DMS114 treated with DMSO at 0.1 percent for 48 hours (cell line): ENCODE data around the gene RNF141.

ENCODE experiments used
- DNase-seq: peaks from one replicate; lab custom pipeline; 2025; ENCODE audit not compliant: unreplicated experiment; lab: John Stamatoyannopoulos, UW

Gene RNF141

GRCh38 chr11:10483174-10483573 is 57.8 kb downstream of the RNF141 start:
- DNase-seq: no peak

GRCh38 chr11:10481560-10482349 is 59.2 kb downstream of the RNF141 start:
- no peak for DNase-seq

DNA sequence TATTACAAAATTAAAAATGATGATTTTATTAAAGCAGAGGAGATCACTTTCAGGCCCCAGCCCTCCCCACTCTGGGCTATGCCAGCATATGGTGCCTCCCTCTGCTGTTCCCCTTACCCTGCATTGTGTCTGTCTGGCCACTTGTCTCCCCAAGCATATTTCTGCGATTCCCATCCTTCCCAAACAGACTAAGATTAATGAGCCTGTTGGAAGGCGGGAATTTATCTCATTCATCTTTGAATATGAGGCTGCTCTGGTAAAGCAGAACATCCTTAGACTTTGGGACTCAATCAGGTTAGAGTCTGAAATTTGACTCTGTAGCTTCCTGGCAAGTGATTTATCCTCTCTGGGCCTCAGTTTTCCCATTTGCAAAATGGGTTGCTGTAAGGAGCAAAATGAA is 60.2 kb downstream of the RNF141 start:
- DNase-seq: no peak

GRCh38 chr11:10480026-10480425 is 61.0 kb downstream of the RNF141 start:
- no peak for DNase-seq

DNA sequence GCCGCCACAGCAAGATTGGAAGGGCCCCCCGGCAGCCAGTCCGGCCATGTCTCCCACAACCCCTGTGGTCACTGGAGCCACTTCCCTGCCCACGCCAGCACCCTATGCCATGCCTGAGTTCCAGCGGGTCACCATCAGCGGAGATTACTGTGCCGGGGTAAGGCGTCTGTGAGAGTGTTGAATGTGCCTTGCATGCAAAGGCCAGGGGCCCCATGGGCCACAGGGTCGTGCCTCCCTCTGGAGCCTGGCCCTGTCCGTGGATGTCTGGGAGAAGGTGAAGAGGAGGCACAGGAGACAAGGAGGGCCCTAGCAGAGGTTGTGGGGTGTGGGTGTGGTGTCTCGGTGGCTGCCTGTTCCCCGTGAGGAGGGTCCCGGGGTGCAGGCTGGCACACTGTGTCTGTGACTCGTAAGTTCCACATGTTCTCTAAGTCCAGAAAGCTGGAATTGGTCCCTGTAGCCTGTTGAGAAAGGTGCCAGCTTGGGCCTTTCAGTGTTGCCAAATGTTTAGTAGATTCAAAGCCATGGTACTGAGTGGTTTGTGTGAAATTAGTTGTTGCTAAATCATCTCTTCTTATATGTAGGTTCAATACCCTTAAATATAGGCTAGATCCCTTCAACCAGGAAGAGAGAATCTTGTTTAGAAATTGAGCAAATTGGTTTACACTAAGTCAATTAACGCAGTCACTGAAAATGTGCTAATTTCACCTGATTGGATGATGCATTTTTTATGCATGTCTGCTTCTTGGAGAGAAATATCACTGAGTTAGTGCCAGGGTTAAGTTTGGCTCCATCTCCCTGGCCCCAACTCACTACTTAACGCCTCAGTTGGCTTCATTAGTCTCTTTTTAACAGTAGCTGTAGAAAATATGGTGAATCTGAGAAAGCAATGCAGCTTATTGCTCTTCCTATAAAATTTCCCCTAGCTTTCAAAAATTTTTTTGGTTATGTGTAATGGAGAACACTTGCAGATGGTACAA is 62.1 kb downstream of the RNF141 start:
- no peak for DNase-seq

- DNase-seq: no peak
Observed at GRCh38 chr11:10478066-10478465, 62.9 kb downstream of the RNF141 start.

- DNase-seq: no peak
Observed at GRCh38 chr11:10477690-10478046, 63.3 kb downstream of the RNF141 start.

- DNase-seq: no peak
Observed at GRCh38 chr11:10476927-10477689, 63.9 kb downstream of the RNF141 start.

DNA sequence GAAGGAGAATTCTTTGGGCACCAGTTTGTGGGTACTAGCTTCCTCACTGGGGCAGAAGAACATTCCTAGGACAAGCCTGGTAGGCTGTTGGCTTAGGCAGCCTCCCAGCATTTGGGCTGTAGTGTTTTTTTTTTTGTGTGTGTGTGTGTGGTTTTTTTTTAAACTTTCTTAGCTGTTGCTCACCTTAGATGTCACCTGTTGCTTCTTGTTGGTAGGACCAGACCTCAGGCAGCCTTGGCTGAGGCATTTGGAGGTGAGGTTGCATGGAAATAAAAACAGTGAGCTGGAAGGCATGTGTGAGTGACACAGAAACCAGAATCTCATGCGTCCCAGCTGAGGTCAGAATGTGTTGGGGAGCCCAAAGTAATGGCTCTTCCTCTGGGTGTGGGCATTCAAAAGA is 64.6 kb downstream of the RNF141 start:
- DNase-seq: no peak

- no peak for DNase-seq
Observed at GRCh38 chr11:10474551-10474950, 66.4 kb downstream of the RNF141 start.

DNA sequence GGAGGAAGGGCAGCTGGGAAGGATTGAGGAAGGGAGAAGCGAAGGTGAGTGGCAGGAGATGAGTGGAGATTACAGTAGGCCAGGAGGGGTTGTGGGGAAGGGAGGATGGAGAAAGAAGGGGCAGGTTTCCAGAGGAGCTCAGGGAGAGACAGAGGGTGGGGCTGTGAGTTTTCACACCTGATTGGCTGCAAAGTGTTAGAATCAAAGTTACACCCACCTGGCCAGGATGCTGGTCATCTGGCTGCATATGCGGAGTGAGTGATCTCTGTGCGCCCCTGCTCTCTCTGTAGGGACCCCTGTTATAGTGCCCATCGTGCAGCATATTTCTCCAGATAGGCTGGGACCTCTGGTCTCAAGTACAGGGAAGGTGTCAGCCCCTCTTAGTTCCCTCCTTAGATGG is 67.6 kb downstream of the RNF141 start:
- no peak for DNase-seq

- DNase-seq: no peak
Observed at GRCh38 chr11:10462746-10463300, 78.2 kb downstream of the RNF141 start.
